ENCODE results near the gene ZBTB17. TPM values are rescaled to one million over a fixed set of nuclear protein-coding genes. Genes with fewer than 3 reads are reported as not detected.

Gene ZBTB17
- total RNA-seq, 1 donor from 2014 or later: 38.5 TPM

GRCh38 chr1:15945832-15946448 is 30.0 kb downstream of the ZBTB17 start:
- Histone ChIP-seq H3K27ac (no peak overlapping the region), H3K4me3 (no peak overlapping the region), H3K27me3 (no peaks in the 10 kb centered on the region), H3K9me3 (no peaks in the 10 kb centered on the region), H3K4me1 (peaks cover 30% of the 10 kb centered on the region), H3K36me3 (peaks cover 0 to 69% of the 10 kb centered on the region in 2 donors)
- DNase-seq (ENCODE audit: extremely low spot score in 2 of 2): peak in 1 of 2 donors; percentile 83
- no peak for TF ChIP-seq POLR2A (IDR thresholded peaks at IDR 0.05)
- no peak for TF ChIP-seq POLR2AphosphoS5 (IDR thresholded peaks at IDR 0.05; ENCODE audit: insufficient read depth in 1 of 2, low read depth in 1 of 2)
- intact Hi-C loops (cut with DNase I): loop anchor here (5.0 kb wide), 1 partner anchor 99 kb away; the partner anchor contains the start of gene SPEN

DNA sequence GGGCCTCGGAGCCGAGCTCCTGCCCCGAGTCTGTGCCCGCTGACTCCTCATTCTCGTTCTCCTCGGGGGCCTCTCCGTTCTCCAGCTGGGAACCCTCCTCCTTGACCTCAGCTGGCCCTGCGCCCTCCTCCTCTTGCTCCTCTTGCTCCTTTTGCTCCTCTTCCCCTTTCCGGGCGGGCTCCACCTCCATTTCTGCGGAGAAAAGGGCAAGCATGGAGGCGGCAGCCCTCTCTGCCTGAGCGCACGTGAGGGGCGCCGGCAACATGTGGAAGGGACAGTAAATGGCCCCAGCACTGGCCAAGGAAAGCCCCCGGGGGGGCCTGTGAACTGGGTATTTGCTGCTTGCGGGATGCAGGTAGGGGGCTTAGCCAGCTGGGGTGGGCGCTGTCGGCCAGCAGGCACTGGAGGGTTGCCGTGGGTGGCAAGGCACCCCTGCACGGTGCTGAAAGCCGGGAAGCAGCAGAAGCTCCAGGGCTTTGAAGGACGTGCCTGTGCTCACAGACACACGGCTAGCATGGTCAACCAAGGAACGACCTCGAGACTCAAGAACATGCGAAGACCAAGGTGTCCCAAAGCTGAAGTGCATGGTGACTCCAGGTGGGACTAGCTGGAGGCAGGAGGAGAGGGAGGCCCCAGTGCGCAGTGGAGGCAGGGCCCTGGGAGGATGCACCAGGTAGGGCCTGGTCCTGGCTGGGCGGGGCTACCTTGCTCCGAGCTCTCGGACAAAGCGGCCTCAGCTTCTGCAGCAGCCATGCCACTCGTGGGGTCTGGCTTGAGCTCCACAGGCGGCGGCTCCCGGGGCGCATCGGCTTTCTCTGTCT is 30.7 kb downstream of the ZBTB17 start:
- intact Hi-C loops (cut with DNase I): loop anchor here (5.0 kb wide), 1 partner anchor 98 kb away; the partner anchor contains the start of gene SPEN
- DNase-seq (ENCODE audit: extremely low spot score in 2 of 2): peak in 1 of 2 donors; percentile 80
- Histone ChIP-seq H3K36me3 (peaks cover 0 to 76% of the 10 kb centered on the region in 2 donors), H3K9me3 (no peaks in the 10 kb centered on the region), H3K27ac (no peak overlapping the region), H3K27me3 (no peaks in the 10 kb centered on the region), H3K4me3 (no peak overlapping the region), H3K4me1 (peaks cover 23% of the 10 kb centered on the region)
- no peak for TF ChIP-seq POLR2AphosphoS5 (IDR thresholded peaks at IDR 0.05; ENCODE audit: insufficient read depth in 1 of 2, low read depth in 1 of 2)
- TF ChIP-seq POLR2A (IDR thresholded peaks at IDR 0.05): no peak
- TF ChIP-seq, protein P1, sequence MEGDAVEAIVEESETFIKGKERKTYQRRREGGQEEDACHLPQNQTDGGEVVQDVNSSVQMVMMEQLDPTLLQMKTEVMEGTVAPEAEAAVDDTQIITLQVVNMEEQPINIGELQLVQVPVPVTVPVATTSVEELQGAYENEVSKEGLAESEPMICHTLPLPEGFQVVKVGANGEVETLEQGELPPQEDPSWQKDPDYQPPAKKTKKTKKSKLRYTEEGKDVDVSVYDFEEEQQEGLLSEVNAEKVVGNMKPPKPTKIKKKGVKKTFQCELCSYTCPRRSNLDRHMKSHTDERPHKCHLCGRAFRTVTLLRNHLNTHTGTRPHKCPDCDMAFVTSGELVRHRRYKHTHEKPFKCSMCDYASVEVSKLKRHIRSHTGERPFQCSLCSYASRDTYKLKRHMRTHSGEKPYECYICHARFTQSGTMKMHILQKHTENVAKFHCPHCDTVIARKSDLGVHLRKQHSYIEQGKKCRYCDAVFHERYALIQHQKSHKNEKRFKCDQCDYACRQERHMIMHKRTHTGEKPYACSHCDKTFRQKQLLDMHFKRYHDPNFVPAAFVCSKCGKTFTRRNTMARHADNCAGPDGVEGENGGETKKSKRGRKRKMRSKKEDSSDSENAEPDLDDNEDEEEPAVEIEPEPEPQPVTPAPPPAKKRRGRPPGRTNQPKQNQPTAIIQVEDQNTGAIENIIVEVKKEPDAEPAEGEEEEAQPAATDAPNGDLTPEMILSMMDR (IDR thresholded peaks at IDR 0.05): no peak

GRCh38 chr1:15944308-15945010 is 31.4 kb downstream of the ZBTB17 start:
- Histone ChIP-seq H3K27me3 (no peaks in the 10 kb centered on the region), H3K36me3 (peaks cover 0 to 80% of the 10 kb centered on the region in 2 donors), H3K4me3 (no peak overlapping the region), H3K27ac (no peak overlapping the region), H3K9me3 (no peaks in the 10 kb centered on the region), H3K4me1 (peaks cover 17% of the 10 kb centered on the region)
- intact Hi-C loops (cut with DNase I): loop anchor here (5.0 kb wide), 1 partner anchor 97 kb away; the partner anchor contains the start of gene SPEN
- no peak for TF ChIP-seq POLR2AphosphoS5 (IDR thresholded peaks at IDR 0.05; ENCODE audit: insufficient read depth in 1 of 2, low read depth in 1 of 2)
- TF ChIP-seq, protein P1 (IDR thresholded peaks at IDR 0.05): no peak
- no peak for TF ChIP-seq POLR2A (IDR thresholded peaks at IDR 0.05)
- DNase-seq (ENCODE audit: extremely low spot score in 2 of 2): peak in 1 of 2 donors; percentile 81

DNA sequence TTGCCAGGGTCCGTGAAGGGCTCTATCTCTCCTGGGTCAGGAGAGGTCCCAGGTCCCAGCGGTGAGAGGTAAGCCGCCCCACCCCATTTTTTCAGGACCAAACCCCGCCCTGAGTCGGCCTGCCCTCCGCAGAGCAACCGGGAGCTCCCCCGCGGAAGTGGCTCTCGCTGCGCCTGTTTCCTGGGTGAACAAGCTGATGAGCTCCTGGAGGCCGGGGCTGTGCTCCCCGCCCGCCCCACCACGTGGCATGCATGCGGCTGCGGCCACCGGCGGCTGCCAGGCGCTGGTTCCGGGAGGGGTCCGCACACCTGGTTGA is 32.0 kb downstream of the ZBTB17 start:
- Histone ChIP-seq H3K4me3 (no peak overlapping the region), H3K27ac (no peak overlapping the region), H3K36me3 (peaks cover 0 to 80% of the 10 kb centered on the region in 2 donors), H3K27me3 (no peaks in the 10 kb centered on the region), H3K4me1 (peaks cover 12% of the 10 kb centered on the region), H3K9me3 (no peaks in the 10 kb centered on the region)
- no peak for DNase-seq (ENCODE audit: extremely low spot score in 2 of 2)
- intact Hi-C loops (cut with DNase I): no loop called here
- TF ChIP-seq POLR2AphosphoS5 (IDR thresholded peaks at IDR 0.05; ENCODE audit: insufficient read depth in 1 of 2, low read depth in 1 of 2): no peak
- TF ChIP-seq, protein P1 (IDR thresholded peaks at IDR 0.05): no peak
- TF ChIP-seq POLR2A (IDR thresholded peaks at IDR 0.05): no peak

- intact Hi-C loops (cut with DNase I): no loop called here
- Histone ChIP-seq H3K4me3 (no peak overlapping the region), H3K36me3 (peaks cover 0 to 80% of the 10 kb centered on the region in 2 donors), H3K4me1 (peaks cover 7% of the 10 kb centered on the region), H3K9me3 (no peaks in the 10 kb centered on the region), H3K27ac (no peak overlapping the region), H3K27me3 (no peaks in the 10 kb centered on the region)
- DNase-seq (ENCODE audit: extremely low spot score in 2 of 2): no peak
- TF ChIP-seq, protein P1 (IDR thresholded peaks at IDR 0.05): no peak
- no peak for TF ChIP-seq POLR2AphosphoS5 (IDR thresholded peaks at IDR 0.05; ENCODE audit: insufficient read depth in 1 of 2, low read depth in 1 of 2)
- TF ChIP-seq POLR2A (IDR thresholded peaks at IDR 0.05): no peak
Observed at GRCh38 chr1:15943328-15943991, 32.4 kb downstream of the ZBTB17 start.
